Endothelial cell of umbilical vein (primary cell): ENCODE results near the gene SMIM41. TPM values are rescaled to one million over a fixed set of nuclear protein-coding genes. Genes with fewer than 3 reads are reported as not detected.

ENCODE experiments used
- BruUV-seq: library from RNA; stranded (reverse); fragments of 400-500 nt; replicated peaks from 2 replicates; lab custom pipeline; 2021; lab: Mats Ljungman, UMichigan
- CTCF ChIA-PET: fragments of 300-600, 350-600 bp; sonication (Branson Sonifier 250); formaldehyde crosslinking; loops from one replicate; lab custom pipeline; 2021; ENCODE audit warnings: antibody characterized with exemption, inconsistent platforms; lab: Charles Lee
- POLR2A ChIA-PET: fragments of 300-600, 350-600 bp; sonication (Branson Sonifier 250); formaldehyde crosslinking; loops from one replicate; lab custom pipeline; 2021; ENCODE audit warnings: antibody characterized with exemption, inconsistent platforms; lab: Charles Lee
- DNase-seq: peaks from one replicate; pipeline ENCODE4 v3.0.0-alpha.2; 2011; ENCODE audit warnings: low read depth, low spot score
- FAIRE-seq: peaks from 2 replicates; lab custom pipeline; 2011; peaks lifted over from hg19 to GRCh38; lab: Jason Lieb, UNC
- H2AFZ ChIP-seq: 2 replicates; pipeline ENCODE4 v1.6.0; 2012; ENCODE audit warnings: low read depth, low read length, control low read depth, inconsistent platforms
- H3K27ac ChIP-seq: 2 replicates; pipeline ENCODE4 v1.5.1; 2011; ENCODE audit warnings: low read depth, mild to moderate bottlenecking, control low read depth, low read length, moderate library complexity; ENCODE audit not compliant: insufficient read depth
- H3K27me3 ChIP-seq, 2 experiments: 2 replicates each; pipeline versions ENCODE4 v1.6.0 to v1.6.1; 2011; ENCODE audit warnings: low read length in 2 of 2, mixed read lengths in 1 of 2; ENCODE audit not compliant: control insufficient read depth in 2 of 2, insufficient read depth in 2 of 2
- H3K36me3 ChIP-seq, 2 experiments: 2 replicates in 1 of 2; 3 replicates in 1 of 2; pipeline ENCODE4 v1.5.1; 2011; ENCODE audit warnings: low read length in 2 of 2, mild to moderate bottlenecking in 1 of 2, moderate library complexity in 1 of 2; ENCODE audit not compliant: control insufficient read depth in 2 of 2, insufficient read depth in 2 of 2; ENCODE audit errors: extremely low read depth in 1 of 2
- H3K4me1 ChIP-seq: 3 replicates; pipeline ENCODE4 v1.5.1; 2011; ENCODE audit warnings: mild to moderate bottlenecking, low read length; ENCODE audit not compliant: control insufficient read depth, insufficient read depth; ENCODE audit errors: extremely low read depth
- H3K4me2 ChIP-seq: 2 replicates; pipeline ENCODE4 v1.6.1; 2011; ENCODE audit warnings: low read length, control low read depth, mixed read lengths; ENCODE audit not compliant: insufficient read depth
- H3K4me3 ChIP-seq, 3 experiments: fragments of 200-600 bp in 1 of 3; sonication (generic), shearing (Covaris generic) in 1 of 3; replicated peaks in 1 of 3; 2 replicates each; pipeline ENCODE4 v1.5.1; 2011 to 2016; ENCODE audit warnings: control low read depth in 3 of 3, low read length in 3 of 3, mild to moderate bottlenecking in 2 of 3, inconsistent platforms in 1 of 3, low read depth in 1 of 3, moderate library complexity in 1 of 3; ENCODE audit not compliant: insufficient read depth in 1 of 3
- H3K79me2 ChIP-seq: 2 replicates; pipeline ENCODE4 v1.6.0; 2012; ENCODE audit warnings: low read length, inconsistent platforms; ENCODE audit not compliant: control insufficient read depth, insufficient read depth
- H3K9ac ChIP-seq: replicated peaks from 2 replicates; pipeline ENCODE3; 2011; ENCODE audit warnings: low read length, control low read depth; ENCODE audit not compliant: insufficient read depth; ENCODE audit errors: extremely low read depth
- H3K9me1 ChIP-seq: replicated peaks from 3 replicates; pipeline ENCODE4 v1.6.0; 2011; ENCODE audit warnings: mild to moderate bottlenecking, low read length; ENCODE audit not compliant: control insufficient read depth, insufficient read depth; ENCODE audit errors: extremely low read depth
- H3K9me3 ChIP-seq: replicated peaks from 2 replicates; pipeline ENCODE4 v1.5.1; 2012; ENCODE audit warnings: low read length, inconsistent platforms; ENCODE audit not compliant: control insufficient read depth, insufficient read depth
- H4K20me1 ChIP-seq: replicated peaks from 2 replicates; pipeline ENCODE3; 2011; ENCODE audit warnings: mild to moderate bottlenecking, low read length; ENCODE audit not compliant: control insufficient read depth, insufficient read depth; ENCODE audit errors: extremely low read depth
- CTCF ChIP-seq, 2 donors: IDR thresholded peaks; 1 replicate in 1 of 2; 2 replicates in 1 of 2; pipeline ENCODE4 v1.5.1; 2011; ENCODE audit warnings: low read length in 2 of 2, mild to moderate bottlenecking in 2 of 2, moderate library complexity in 2 of 2, control low read depth in 1 of 2, inconsistent platforms in 1 of 2, low read depth in 1 of 2; ENCODE audit not compliant: insufficient read depth in 1 of 2; ENCODE audit errors: extremely low read depth in 1 of 2
- EZH2 ChIP-seq: IDR thresholded peaks from 2 replicates; pipeline ENCODE4 v1.6.1; 2012; ENCODE audit warnings: borderline replicate concordance, low read depth, mild to moderate bottlenecking, moderate library complexity, low read length, inconsistent platforms; ENCODE audit not compliant: severe bottlenecking
- FOS ChIP-seq: IDR thresholded peaks from 2 replicates; pipeline ENCODE4 v1.6.1; 2011; ENCODE audit warnings: mild to moderate bottlenecking, low read length, moderate library complexity, borderline replicate concordance; ENCODE audit not compliant: insufficient read depth
- GATA2 ChIP-seq: IDR thresholded peaks from 2 replicates; pipeline ENCODE4 v1.7.0; 2011; ENCODE audit warnings: low read depth, mild to moderate bottlenecking, moderate library complexity, mixed read lengths, low read length; ENCODE audit not compliant: insufficient read length, insufficient read depth
- JUN ChIP-seq: IDR thresholded peaks from 2 replicates; pipeline ENCODE4 v1.6.1; 2011; ENCODE audit warnings: borderline replicate concordance, low read depth; ENCODE audit not compliant: insufficient read length, insufficient read depth
- MAX ChIP-seq: IDR thresholded peaks from 2 replicates; pipeline ENCODE4 v1.6.1; 2011; ENCODE audit not compliant: insufficient read depth, insufficient read length
- MYC ChIP-seq: IDR thresholded peaks from one replicate; pipeline ENCODE4 v1.6.1; 2011; ENCODE audit warnings: mild to moderate bottlenecking, low read depth, low read length
- POLR2A ChIP-seq: IDR thresholded peaks from 2 replicates; pipeline ENCODE4 v1.6.1; 2012; ENCODE audit warnings: low read depth, mild to moderate bottlenecking, control low read depth, low read length
- POLR2AphosphoS5 ChIP-seq: IDR thresholded peaks from 2 replicates; pipeline ENCODE4 v1.6.1; 2012; ENCODE audit warnings: low read depth, mild to moderate bottlenecking, control low read depth, low read length, moderate library complexity; ENCODE audit not compliant: insufficient read depth
- dilution Hi-C: fragments of 300-500 bp; cut with MboI; formaldehyde crosslinking; loops from one replicate; pipeline ENCODE4 v1.15.0; 2019; ENCODE audit warnings: low sequenced_read_pairs; ENCODE audit not compliant: extremely low pct_ligation_motif_present
- intact Hi-C: fragments of 100-400 bp; cut with micrococcal nuclease; formaldehyde crosslinking; loops from one replicate; pipeline ENCODE4 v1.10.0; 2022
- polyA plus RNA-seq, 4 experiments: library from polyadenylated mRNA; depleted of rRNA in 3 of 4; stranded (reverse) in 3 of 4; unstranded in 1 of 4; fragments of >200 nt; gene quantifications; 2 replicates each; pipeline versions ENCODE4 v1.2.1 to v1.2.3, GENCODE V29; 2011 to 2012; ENCODE audit warnings: missing spikeins in 1 of 4
- total RNA-seq: library from RNA; stranded (reverse); gene quantifications from 2 replicates; pipeline ENCODE4 v1.2.3, GENCODE V29; 2021

Gene SMIM41
- total and polyA plus RNA-seq, 2 donors (not counting 3 experiments of a cell fraction or from before 2014, with no cell fraction given) = not detected

- BruUV-seq = no TSS peak
- H2AFZ ChIP-seq = no peak overlapping the region
- peaks cover 1% of the 10 kb centered on the region for H3K4me1 ChIP-seq
- TF ChIP-seq POLR2A (no peak), MAX (no peak), MYC (no peak), FOS (no peak), JUN (no peak), GATA2 (no peak), EZH2 (no peak), CTCF (IDR thresholded peaks at IDR 0.05; ENCODE audit: extremely low read depth in 1 of 2, insufficient read depth in 1 of 2, low read depth in 1 of 2, low read length in 2 of 2) (no peak), POLR2AphosphoS5 (no peak)
- no peak overlapping the region for H3K27ac ChIP-seq
- H4K20me1 ChIP-seq = no peaks in the 10 kb centered on the region
- dilution Hi-C loops = no loop called here
- ChIA-PET POLR2A (no interaction called here), CTCF (interaction anchor here (0.8 to 2.8 kb wide), 7 partner anchors 9 to 38 kb away, joined by 3 to 15 read pairs (median 5); partner anchors contain the start of gene ATG101)
- no peaks in the 10 kb centered on the region for H3K9me1 ChIP-seq
- H3K79me2 ChIP-seq = no peaks in the 10 kb centered on the region
- no peak for DNase-seq
- H3K4me2 ChIP-seq = no peak overlapping the region
- FAIRE-seq = no peak
- no peak overlapping the region for H3K4me3 ChIP-seq
- no peaks in the 10 kb centered on the region for H3K9me3 ChIP-seq
- H3K27me3 ChIP-seq = no peaks in the 10 kb centered on the region
- H3K9ac ChIP-seq = no peak overlapping the region
- H3K36me3 ChIP-seq = no peaks in the 10 kb centered on the region
- intact Hi-C loops = no loop called here
Measured at GRCh38 chr12:52058631-52059361, 20.7 kb upstream of the SMIM41 start.
